Measurements from ENCODE around the gene UHMK1.

DNA sequence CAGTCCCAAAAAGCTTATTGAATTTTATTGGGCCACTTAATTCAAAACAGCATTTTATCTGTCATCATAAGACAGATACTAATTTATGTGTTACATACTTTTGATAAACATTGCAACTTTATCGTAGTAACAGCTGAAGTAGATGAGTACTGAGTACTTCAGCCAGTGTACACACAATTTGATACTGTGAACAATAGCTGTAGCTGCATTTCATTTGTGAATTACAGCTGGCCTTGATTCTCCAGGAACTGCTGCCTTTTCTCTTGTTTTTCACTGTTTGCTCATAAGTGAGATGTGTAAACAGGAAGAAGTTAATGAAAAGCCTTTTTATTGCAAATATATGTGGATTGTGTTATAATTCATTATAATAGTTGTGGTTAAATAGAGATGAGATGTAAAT is 74.1 kb downstream of the UHMK1 start:
- TF ChIP-seq POLR2A (IDR thresholded peaks at IDR 0.05): no peak
- TF ChIP-seq, protein P1, sequence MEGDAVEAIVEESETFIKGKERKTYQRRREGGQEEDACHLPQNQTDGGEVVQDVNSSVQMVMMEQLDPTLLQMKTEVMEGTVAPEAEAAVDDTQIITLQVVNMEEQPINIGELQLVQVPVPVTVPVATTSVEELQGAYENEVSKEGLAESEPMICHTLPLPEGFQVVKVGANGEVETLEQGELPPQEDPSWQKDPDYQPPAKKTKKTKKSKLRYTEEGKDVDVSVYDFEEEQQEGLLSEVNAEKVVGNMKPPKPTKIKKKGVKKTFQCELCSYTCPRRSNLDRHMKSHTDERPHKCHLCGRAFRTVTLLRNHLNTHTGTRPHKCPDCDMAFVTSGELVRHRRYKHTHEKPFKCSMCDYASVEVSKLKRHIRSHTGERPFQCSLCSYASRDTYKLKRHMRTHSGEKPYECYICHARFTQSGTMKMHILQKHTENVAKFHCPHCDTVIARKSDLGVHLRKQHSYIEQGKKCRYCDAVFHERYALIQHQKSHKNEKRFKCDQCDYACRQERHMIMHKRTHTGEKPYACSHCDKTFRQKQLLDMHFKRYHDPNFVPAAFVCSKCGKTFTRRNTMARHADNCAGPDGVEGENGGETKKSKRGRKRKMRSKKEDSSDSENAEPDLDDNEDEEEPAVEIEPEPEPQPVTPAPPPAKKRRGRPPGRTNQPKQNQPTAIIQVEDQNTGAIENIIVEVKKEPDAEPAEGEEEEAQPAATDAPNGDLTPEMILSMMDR (IDR thresholded peaks at IDR 0.05 in 8 of 11, conservative IDR thresholded peaks at IDR 0.05 in 3 of 11): no peak
- no peak for TF ChIP-seq POLR2AphosphoS5 (IDR thresholded peaks at IDR 0.05)

All from spleen (tissue), 7 donors.